GM21423 (cell line): ENCODE measurements around the gene RASGRF1.
"Not testable (repeated sequence)": the region's sequence is repeated elsewhere in the genome, so short reads cannot be mapped to it uniquely, and the experiment has no call there.

Source experiments
- ATAC-seq: cut with Tn5 transposase; IDR thresholded peaks from one replicate; pipeline ENCODE4 v1.9.1; 2021; ENCODE audit warnings: mild to moderate bottlenecking, moderate library complexity; ENCODE audit not compliant: unreplicated experiment

The RASGRF1 gene

GRCh38 chr15:78938658-78939488 lies 151.7 kb downstream of the RASGRF1 start:
- ATAC-seq, result peak; percentile 72

- no peak for ATAC-seq
These were observed 153.3 kb downstream of the RASGRF1 start for GRCh38 chr15:78937132-78937739.

DNA sequence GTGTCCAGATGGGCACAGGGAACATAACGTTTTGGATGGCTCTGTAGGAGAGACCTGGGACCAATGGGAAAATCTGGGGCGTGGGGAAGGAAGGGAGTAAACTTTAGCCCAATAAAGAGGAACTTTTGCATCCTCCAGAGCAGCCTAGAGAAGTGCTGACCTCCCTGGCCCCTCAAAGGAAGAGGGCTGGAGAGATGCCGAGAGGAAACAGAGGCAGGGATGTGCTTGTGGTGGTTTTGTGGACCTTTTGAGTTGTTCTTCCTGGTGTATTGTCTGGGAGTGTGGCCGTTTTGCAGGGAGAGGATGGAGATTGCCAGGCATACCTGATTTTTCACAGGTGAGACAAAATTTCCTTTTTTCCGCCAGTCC lies 155.9 kb downstream of the RASGRF1 start:
- no peak for ATAC-seq

GRCh38 chr15:78933823-78934654 lies 156.5 kb downstream of the RASGRF1 start:
- no peak for ATAC-seq

DNA sequence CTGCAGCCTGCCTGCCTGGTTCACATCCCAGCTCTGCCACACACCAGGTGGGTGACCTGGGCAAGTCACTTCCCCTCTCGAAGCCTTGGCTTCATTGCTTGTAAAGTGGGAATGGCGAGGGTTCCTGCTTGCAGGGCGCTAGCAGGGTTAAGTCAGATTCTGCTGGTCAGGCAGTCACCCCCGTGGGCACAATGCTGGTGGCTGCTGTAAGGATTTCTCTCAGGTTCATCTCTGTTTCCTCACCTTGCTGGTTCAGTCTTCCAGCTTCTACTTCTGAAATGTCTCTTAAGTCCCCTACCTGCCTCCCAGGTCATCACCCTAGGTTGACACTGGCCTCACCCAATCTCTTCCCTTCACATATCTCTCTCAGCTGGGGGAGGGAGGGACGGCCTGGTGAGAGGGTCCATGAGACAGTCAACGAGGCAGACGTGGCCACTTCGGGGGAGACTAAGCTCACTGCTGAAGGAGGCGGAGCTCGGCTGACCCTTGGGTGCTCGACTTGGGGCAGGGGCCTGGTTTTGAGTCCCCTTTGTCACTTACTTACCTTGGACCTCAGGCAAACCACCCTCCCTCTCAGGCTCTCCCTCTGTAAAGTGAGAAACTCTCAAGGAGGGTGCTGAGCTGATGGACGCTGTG lies 157.3 kb downstream of the RASGRF1 start:
- no peak for ATAC-seq

DNA sequence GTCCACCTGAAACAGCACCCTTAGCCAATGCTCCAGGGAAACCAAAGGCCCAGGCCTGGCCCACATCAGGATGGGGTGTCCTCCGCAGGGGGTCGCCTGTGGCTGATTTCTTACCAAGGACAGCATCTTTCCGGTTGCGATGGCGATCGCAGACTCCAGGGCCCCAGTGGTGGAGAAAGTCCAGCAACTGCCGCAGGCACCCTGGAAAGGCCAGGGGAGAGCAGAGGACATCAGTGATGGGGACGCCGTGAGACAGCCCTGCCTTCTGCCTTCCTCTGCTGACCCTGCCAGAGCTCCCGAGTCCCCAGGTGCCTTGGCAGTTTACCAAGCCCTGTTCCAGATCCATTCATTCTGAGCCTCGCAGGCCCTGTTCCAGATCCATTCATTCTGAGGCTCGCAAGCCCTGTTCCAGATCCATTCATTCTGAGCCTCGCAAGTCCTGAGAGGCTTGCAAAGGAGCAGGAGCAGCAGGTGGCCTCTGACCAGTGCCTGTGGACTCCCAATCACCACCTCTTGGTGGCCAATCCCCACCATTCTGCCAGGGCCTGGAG lies 158.2 kb downstream of the RASGRF1 start:
- no peak for ATAC-seq

DNA sequence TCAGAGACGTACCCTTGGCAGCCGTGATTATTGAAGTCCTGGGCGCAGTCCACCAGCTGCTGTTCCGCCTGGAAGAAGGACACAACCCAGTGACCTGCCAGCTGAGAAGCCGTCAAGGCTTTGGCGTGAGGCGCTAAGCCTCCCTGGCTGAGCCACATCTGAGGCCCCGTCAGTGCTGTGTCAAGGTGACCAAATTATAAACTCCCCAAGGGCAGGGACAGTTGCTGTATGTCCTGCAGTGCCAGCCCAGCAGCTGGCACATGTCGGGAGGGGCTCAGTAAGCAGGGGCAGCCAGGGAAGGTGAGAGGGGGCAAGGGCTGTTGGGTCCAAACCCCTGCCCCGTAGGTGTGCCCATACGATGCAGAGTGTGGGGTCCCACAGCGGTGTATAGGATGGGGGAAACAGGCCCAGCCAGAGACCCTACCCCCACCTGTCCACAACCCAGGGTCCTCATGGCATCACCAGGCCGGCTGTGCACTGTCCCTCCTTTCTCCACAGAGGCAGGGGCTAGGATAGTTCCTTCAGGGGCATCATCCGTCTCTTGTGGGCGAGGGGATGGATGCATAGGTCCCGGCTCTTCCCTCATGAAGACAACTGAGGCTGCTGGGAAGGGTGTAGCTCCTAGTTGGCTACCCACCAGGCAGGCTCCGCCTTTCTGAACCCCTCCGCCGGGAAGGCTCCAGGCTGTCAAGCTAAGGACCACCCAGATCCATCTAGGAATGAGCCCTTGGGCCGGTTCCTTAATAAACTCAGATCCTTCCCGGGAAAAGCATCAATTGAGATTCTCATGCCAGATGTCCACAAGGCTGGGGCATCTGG lies 158.9 kb downstream of the RASGRF1 start:
- ATAC-seq, result no peak

DNA sequence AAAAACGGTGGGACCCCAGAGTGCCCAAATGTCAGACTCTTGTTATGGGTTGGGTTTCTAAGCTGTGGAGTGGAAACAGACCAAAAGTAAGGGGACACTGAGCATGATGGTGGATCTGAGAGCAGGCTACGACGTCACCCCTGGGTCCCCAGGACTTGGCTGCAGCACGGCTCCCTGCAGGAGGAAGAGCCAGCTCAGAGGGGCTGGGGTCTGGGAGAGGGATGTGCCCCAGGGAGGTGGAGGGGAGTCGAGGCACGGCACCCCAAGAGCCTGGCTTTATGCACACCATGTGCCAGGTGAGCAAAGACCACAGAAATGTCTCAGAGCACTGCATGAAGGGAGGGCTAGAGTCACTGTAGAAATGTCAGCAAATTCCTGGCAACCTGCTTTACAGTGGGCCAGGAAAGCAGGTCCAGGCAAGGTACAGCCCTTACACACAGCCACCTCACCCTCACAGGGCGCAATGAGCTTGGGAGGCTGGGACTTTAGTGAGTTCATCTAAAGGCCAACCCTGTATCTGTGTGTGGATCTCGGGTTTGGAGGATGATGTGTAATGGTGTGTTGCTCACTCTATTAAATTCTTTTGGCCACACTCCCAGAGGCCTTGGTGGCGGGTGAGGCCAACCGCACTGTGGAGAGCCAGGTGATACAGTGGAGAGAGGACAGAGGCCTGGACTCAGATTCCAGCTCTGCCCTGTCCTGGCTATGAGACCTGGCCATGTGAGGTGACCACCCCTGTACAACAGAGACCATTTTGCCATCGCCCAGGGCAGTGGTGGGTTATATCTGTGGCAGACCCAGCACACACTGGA lies 159.8 kb downstream of the RASGRF1 start:
- ATAC-seq, result no peak

DNA sequence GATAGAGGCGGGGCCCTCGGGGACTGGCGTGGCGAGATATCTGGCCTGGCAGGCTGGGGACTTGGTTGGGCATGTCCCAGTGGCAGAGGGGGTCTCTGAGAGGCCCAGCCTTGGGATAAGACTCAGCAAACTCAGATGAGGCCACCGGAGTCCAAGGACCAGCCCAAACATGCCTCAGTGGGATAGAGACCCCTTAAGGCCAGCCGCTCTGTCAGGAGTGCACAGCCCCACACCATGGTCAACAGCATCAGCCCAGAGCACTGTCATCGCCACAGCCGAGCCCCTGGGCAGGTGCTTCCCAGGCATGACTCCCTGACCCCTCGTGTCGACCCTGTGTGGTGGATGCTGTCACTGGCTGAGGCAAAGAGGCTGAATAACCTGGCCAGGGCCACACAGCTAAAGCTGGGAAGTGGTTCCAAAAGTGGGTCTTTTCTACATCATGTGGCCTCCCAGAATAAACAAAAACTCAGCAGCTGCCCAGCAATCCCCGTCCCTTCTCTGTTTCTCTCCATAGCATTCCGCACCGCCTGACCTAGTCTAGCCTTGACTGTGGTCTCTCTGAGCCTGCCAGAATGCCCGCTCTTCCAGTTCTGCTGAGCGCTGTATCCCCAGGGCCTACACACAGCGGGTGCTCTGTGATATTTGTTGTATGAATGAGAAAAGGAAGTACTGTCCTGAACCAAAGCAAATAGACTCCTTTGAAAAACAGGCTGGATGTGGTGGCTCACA lies 160.9 kb downstream of the RASGRF1 start:
- ATAC-seq, result no peak

DNA sequence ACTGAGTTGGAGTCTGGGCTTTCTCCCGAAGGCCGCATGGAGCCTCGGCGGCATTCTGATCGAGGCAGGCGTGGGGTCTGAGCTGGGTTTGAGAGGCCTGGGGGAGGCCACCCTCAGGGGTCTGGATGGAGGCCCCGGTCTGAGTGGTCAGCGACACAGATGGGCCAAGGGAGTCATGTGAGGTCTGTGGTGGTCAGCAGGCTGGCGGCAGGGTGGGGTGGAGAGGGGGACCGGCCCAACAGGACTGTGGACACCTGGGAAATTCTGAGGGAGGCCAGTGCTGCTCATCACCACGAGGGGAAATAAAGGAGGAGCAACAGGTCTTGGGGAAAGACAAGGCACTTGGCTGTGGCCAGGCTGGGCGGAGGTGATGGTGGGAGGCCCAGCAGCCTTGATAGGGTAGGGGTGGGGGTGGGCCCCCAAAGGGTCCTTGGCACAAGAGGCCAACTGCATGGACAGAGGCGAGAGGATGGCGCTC lies 161.9 kb downstream of the RASGRF1 start:
- ATAC-seq, result no peak

GRCh38 chr15:78928176-78928575 lies 162.4 kb downstream of the RASGRF1 start:
- not testable (repeated sequence) for ATAC-seq

- ATAC-seq, result no peak
These were observed 163.3 kb downstream of the RASGRF1 start for GRCh38 chr15:78927077-78927790.

DNA sequence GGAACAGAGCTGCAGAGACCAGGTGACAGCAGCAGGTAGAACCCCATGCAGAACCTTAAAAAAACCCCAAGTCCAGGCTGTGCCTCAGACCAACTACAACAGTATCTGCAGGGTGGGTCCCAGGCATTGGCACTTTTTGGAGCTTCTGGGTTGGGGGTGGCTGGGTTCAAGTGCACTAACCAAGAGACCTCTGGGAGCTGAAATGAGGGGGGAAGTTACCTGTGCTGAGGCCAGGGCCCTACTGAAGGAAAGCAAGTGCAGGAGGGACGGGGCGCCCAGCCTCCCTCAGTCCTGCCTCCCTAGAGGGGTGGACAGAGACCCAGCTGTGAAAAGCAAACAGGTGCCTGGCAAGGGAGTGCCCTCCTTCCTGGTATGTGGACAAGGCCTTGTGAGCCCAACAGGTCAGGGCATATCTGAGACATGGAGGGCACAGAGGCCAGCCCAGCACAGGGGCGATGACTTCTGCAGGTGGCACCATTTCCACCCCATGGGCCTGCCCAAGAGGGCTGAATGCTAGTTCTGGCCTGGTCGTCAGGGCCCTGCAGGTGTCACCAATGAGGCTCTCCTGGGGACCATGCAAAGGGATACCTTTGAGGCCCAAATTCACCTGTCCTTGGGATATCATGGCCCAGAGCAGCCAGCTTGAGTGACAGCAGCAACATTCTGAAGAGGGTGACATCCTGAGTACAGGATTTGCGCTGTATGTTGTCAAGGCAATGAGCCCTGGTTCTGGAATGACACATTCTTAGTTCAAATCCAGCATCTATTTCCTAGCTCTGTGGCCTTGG lies 164.4 kb downstream of the RASGRF1 start:
- no peak for ATAC-seq

DNA sequence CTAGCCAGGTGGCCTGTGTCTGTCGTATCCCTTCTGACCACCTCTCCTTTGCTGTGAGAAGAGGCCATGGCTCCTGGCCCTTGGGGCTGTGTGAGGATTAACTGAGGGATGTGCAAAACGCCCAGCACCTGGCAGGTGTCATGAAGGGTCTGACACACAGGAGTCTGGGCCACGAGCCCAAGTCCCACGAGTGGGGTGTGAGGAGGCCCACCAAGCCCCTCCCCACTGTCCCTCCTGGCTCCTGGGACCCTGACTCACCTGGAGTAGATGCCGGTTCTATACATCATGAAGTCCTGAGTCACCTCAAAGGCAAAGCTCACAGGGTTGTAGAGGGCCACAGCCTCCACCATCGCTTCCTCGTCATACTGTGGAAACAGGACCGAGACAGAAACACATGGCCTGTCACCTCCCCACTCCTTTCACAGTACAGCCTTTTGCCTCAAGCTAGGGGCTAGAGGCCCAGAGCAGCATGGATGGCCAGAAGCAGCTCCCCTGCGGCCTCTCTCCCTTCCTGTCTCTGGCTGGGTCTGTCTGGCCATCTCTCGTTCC lies 165.4 kb downstream of the RASGRF1 start:
- ATAC-seq, result no peak

- ATAC-seq, result no peak
These were observed 166.9 kb downstream of the RASGRF1 start for GRCh38 chr15:78923480-78924360.

DNA sequence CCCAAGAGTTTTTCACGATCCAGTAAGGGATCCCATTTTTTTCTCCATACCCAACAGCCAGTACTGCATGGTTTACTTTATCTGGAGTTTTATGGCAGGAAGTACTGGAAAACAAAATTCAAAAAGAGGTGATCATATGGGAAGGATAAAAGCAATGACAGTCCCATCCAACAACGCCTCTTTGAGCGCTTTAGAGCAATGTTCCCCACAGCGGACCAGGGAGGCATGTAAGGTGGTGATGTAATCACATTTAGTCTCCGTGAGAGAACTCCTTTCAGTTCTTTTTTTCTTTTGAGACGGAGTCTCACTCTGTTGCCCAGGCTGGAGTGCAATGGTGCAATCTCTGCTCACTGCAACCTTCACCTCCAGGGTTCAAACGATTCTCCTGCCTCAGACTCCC lies 167.6 kb downstream of the RASGRF1 start:
- ATAC-seq, result no peak
